DMS 273 (cell line): ENCODE measurements around the gene TMEM151B.

Experiments
- DNase-seq: peaks from one replicate; lab custom pipeline; 2025; ENCODE audit not compliant: unreplicated experiment; lab: John Stamatoyannopoulos, UW

Gene TMEM151B

DNA sequence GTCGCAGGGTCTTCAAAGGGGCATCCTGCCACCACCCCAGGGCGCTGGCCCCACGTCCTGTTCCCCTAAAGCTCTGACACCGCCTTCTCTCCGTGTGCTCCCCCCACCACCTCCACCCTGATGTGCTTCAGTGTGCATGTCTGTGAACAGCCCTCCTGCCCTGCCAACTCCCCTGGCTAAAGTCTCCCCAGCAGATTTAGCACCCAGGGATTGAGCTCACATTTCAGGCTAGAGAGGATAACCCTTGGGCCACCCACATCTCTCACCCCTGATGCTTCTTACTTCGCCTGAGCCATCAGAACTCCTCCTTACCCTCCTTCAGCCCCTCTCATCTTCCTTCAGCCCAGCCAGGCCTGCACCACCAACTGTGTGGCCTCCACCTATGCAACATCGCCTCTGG is 7.5 kb downstream of the TMEM151B start:
- DNase-seq = no peak

- DNase-seq = no peak
Measured at GRCh38 chr6:44278315-44278714, 8.1 kb downstream of the TMEM151B start.

DNA sequence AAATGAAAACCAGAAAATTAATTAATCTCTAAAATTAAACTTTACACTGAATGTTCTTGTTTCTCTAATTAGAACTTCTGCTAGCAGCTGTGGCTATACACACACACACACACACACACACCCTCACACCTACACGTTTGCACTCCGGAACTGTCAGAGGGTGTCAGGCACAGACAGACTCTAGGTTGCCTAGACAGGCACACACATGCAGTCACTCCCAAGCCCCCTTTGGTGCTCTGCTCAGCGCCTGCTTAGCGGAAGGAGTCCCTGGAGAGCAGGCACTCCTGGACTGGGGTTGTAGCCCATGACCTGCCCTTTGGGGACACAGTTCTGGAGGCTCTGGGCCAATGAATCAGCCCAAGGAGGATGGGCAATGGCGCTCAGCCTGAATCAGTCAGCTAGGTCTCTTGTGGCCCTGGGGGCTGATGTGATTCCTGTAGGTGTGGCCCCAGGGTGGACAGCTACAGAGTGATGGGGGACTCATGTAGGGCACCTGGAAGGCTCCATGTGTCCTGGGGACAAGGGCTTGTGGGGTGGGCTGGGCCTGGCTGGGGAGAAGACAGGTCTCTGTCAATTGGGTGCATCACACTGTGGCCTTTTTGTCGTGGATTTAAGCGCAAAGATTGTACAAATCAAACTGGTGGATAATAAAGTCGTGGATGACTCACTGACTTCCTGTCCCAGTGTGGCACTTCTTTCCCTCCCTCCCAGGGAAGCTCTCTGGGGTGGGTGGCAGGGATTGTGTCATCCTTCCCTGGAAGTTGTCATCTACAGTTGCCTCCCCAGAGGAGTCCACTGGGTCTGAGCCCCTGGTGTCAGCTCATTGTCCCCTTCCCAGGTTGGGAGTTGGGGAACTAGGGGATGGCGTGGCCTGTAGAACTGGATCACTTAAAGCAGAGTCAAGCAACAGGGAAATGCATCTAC is 8.8 kb downstream of the TMEM151B start:
- DNase-seq = no peak

- no peak for DNase-seq
Measured at GRCh38 chr6:44284121-44284520, 13.9 kb downstream of the TMEM151B start.

DNA sequence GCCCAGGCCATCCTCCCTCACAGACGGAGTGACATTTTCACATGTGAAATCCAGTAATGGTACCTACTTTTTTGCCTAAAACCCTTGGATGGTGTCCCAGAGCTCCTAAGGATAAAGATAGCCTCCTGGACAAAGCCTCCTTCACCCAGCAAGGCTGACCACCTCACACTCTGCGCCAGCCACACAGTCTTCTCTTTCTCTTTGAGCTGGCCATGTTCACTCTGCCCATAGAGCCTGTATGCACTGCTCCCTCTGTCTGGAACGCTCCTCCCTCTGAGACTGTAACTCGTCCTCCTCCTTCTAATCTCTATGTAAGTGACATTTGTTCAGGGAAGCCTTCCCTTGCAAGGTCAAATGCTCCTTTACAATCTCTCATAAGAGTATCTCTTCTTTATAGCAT is 14.6 kb downstream of the TMEM151B start:
- DNase-seq = no peak

GRCh38 chr6:44285552-44286284 is 15.5 kb downstream of the TMEM151B start:
- no peak for DNase-seq

- no peak for DNase-seq
Measured at GRCh38 chr6:44286285-44286565, 16.0 kb downstream of the TMEM151B start.

GRCh38 chr6:44286747-44287146 is 16.5 kb downstream of the TMEM151B start:
- no peak for DNase-seq

- peak; percentile 95 for DNase-seq
Measured at GRCh38 chr6:44289726-44290260, 19.5 kb downstream of the TMEM151B start.

DNA sequence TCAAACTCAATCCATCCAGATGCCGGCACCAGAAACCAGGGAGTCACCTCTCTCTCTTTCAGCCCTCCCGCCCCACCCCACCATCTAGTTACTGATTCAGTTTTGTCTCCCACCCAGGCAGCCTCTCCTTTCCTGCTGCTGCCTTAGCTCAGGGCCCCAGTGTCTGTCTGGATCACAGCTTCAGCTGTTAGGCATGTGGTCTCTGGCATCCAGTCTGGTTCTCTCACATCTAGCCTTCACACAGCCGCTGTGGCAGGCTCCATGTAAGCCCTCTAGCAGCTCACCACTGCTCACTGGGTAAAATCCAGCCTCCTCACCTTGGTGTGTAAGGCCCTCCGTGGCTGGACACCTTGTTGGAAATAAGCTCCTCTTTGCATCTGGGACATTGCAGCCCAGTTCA is 21.6 kb downstream of the TMEM151B start:
- no peak for DNase-seq

- no peak for DNase-seq
Measured at GRCh38 chr6:44292661-44293365, 22.6 kb downstream of the TMEM151B start.

DNA sequence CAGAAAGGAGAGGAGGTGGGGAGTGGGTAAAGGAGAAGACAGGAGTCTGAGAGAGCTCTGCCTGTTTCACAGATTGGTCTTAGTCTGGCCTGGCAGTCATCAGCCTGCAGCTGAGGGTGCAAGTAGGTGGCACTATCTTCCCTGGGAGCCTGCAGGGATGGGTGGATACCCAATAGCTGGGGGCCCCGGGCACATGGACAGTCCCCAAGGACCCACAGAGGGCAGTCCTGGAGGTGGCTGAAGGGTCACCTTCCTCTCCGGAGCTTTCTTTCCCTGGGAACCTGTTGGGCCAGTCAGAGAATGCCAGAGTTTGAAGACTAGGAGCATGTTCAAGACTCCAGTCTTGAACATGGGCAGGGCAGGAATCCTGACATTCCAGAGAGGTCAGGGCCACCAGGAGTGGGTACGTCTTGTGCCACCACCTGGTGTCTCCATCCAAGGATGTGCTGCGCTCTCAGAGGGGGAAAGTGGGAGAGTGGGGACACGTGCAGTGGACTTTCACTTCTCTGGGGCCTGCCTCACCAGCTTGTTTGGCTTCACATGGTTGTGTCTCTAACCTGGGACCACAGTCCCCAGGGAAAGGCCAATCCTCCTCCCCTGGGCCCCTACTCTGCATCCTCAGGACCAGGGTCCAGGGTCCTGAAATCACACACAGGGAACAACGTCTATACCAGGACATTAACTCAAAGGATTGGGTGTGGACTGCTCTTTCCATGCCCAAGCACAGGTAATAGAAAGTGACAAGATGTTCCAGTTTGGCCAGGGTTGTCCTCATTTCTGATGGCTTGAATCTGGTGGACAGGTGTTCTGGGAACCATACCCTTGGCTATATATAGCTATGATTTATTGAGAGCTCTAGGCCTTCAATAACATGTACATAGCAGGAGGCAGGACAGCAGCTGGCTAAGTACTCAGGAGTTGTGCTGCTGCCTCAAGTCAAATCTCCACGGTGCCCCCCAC is 24.9 kb downstream of the TMEM151B start:
- DNase-seq = peak; percentile 38

- DNase-seq = peak; percentile 85
Measured at GRCh38 chr6:44297063-44298038, 27.1 kb downstream of the TMEM151B start.

- DNase-seq = peak; percentile 46
Measured at GRCh38 chr6:44298055-44298803, 28.0 kb downstream of the TMEM151B start.

DNA sequence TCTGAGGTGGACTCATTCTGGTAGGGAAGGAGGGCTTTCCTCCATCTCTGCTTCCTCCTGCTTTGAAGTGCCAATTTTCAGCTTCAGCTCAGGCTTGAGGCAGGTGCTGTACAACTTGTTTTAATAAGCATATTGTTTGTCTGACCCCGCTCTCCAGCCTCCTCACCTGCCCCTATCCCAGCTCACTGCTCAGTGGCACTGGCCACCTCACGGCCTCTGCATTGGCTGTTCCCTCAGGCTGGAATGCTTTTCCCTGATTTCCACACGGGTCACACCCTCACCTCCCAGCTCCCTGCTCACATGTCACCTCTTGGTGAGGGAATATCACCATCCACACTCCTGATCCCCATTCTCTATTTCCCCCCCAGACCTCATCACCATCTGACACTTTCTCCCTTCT is 28.6 kb downstream of the TMEM151B start:
- no peak for DNase-seq

GRCh38 chr6:44300292-44300823 is 30.1 kb downstream of the TMEM151B start:
- DNase-seq = no peak

GRCh38 chr6:44301106-44301505 is 30.9 kb downstream of the TMEM151B start:
- DNase-seq = no peak
